CD14-positive monocyte (primary cell): ENCODE results near the gene PRODH2. TPM values are rescaled to one million over a fixed set of nuclear protein-coding genes. Genes with fewer than 3 reads are reported as not detected.

Source experiments
- DNase-seq, 3 donors: peaks; one replicate each; pipeline ENCODE4 v3.0.0-alpha.2; 2011 to 2022
- H2AFZ ChIP-seq: 2 replicates; pipeline ENCODE4 v1.6.0; 2012; ENCODE audit warnings: mild to moderate bottlenecking, low read depth, low read length, inconsistent platforms; ENCODE audit not compliant: insufficient read depth, poor library complexity, severe bottlenecking
- H3K27ac ChIP-seq, 2 donors: 1 replicate in 1 of 2; 2 replicates in 1 of 2; pipeline ENCODE4 v1.5.1; 2012 to 2013; ENCODE audit warnings: low read length in 2 of 2, control low read depth in 1 of 2, inconsistent platforms in 1 of 2, low read depth in 1 of 2, mild to moderate bottlenecking in 1 of 2
- H3K27me3 ChIP-seq, 2 donors: one replicate each; pipeline versions ENCODE4 v1.6.0 to v1.6.1; 2011 to 2013; ENCODE audit warnings: low read length in 2 of 2; ENCODE audit not compliant: control insufficient read depth in 2 of 2, insufficient read depth in 2 of 2
- H3K36me3 ChIP-seq, 2 donors: replicated peaks in 1 of 2; 1 replicate in 1 of 2; 2 replicates in 1 of 2; pipeline versions ENCODE4 v1.5.1 to v1.6.1; 2012 to 2013; ENCODE audit warnings: low read length in 2 of 2, control low read depth in 1 of 2, inconsistent platforms in 1 of 2, mild to moderate bottlenecking in 1 of 2; ENCODE audit not compliant: insufficient read depth in 2 of 2, control insufficient read depth in 1 of 2
- H3K4me1 ChIP-seq, 2 donors: 1 replicate in 1 of 2; 2 replicates in 1 of 2; pipeline versions ENCODE4 v1.5.1 to v1.6.1; 2012 to 2013; ENCODE audit warnings: low read length in 2 of 2, control low read depth in 1 of 2, inconsistent platforms in 1 of 2, mild to moderate bottlenecking in 1 of 2, moderate library complexity in 1 of 2; ENCODE audit not compliant: insufficient read depth in 2 of 2, control insufficient read depth in 1 of 2
- H3K4me2 ChIP-seq: replicated peaks from 2 replicates; pipeline ENCODE3; 2012; ENCODE audit warnings: low read length, moderate library complexity, mild to moderate bottlenecking; ENCODE audit not compliant: poor library complexity, severe bottlenecking; ENCODE audit errors: extremely low read depth
- H3K4me3 ChIP-seq, 3 experiments: fragments of 200-600 bp in 1 of 3; sonication (generic) in 1 of 3; replicated peaks in 1 of 3; 1 replicate in 2 of 3; 2 replicates in 1 of 3; pipeline ENCODE4 v1.5.1; 2011 to 2013; ENCODE audit warnings: low read length in 3 of 3, mild to moderate bottlenecking in 3 of 3, control low read depth in 2 of 3, low read depth in 2 of 3, inconsistent platforms in 1 of 3, moderate library complexity in 1 of 3
- H3K79me2 ChIP-seq: 2 replicates; pipeline ENCODE4 v1.6.0; 2012; ENCODE audit warnings: mild to moderate bottlenecking, control low read depth, inconsistent platforms, low read length, moderate library complexity; ENCODE audit not compliant: insufficient read depth
- H3K9ac ChIP-seq: 2 replicates; pipeline ENCODE4 v1.6.0; 2017; ENCODE audit warnings: low read length, mild to moderate bottlenecking; ENCODE audit not compliant: insufficient read depth, poor library complexity, severe bottlenecking
- H3K9me3 ChIP-seq, 2 donors: replicated peaks in 1 of 2; 1 replicate in 1 of 2; 2 replicates in 1 of 2; pipeline versions ENCODE4 v1.5.1 to v1.6.1; 2012 to 2013; ENCODE audit warnings: low read length in 2 of 2, control low read depth in 1 of 2; ENCODE audit not compliant: control insufficient read depth in 1 of 2, insufficient read depth in 1 of 2
- H4K20me1 ChIP-seq: 2 replicates; pipeline ENCODE4 v1.6.0; 2012; ENCODE audit warnings: mild to moderate bottlenecking, low read length, control low read depth, moderate library complexity; ENCODE audit not compliant: insufficient read depth
- H3K27ac Mint-ChIP-seq, 7 donors: one replicate each; pipeline ENCODE4 v1.8.0; 2020; ENCODE audit warnings: mild to moderate bottlenecking in 7 of 7, mixed read lengths in 7 of 7, moderate library complexity in 6 of 7, inconsistent platforms in 2 of 7
- H3K27me3 Mint-ChIP-seq, 3 donors: one replicate each; pipeline ENCODE4 v1.8.0; 2021 to 2022; ENCODE audit warnings: low read depth in 3 of 3, mild to moderate bottlenecking in 3 of 3, mixed read lengths in 3 of 3, moderate library complexity in 3 of 3, inconsistent platforms in 1 of 3
- H3K36me3 Mint-ChIP-seq, 2 donors: one replicate each; pipeline ENCODE4 v1.8.0; 2020; ENCODE audit warnings: mixed read lengths in 2 of 2, inconsistent platforms in 1 of 2, mild to moderate bottlenecking in 1 of 2
- H3K4me1 Mint-ChIP-seq: one replicate; pipeline ENCODE4 v1.8.0; 2020; ENCODE audit warnings: mild to moderate bottlenecking, mixed read lengths
- H3K4me3 Mint-ChIP-seq, 2 donors: one replicate each; pipeline ENCODE4 v1.8.0; 2020; ENCODE audit warnings: mild to moderate bottlenecking in 2 of 2, mixed read lengths in 2 of 2, moderate library complexity in 1 of 2
- H3K9me3 Mint-ChIP-seq, 7 donors: one replicate each; pipeline ENCODE4 v1.8.0; 2020 to 2022; ENCODE audit warnings: mixed read lengths in 7 of 7, mild to moderate bottlenecking in 6 of 7, moderate library complexity in 6 of 7, inconsistent platforms in 2 of 7
- CTCF ChIP-seq: fragments of 200-600 bp; IDR thresholded peaks from one replicate; pipeline ENCODE4 v1.8.0; 2022; ENCODE audit warnings: antibody characterized with exemption, mild to moderate bottlenecking
- WGBS: methylation state at CpG from one replicate; pipeline ENCODE4 v1.1.5; 2013; ENCODE audit warnings: missing lambda C conversion rate; ENCODE audit not compliant: insufficient coverage; 5-methylcytosine and 5-hydroxymethylcytosine counted together
- intact Hi-C, 2 donors: fragments of 100-400 bp; cut with micrococcal nuclease; formaldehyde crosslinking; loops; one replicate each; pipeline versions ENCODE4 v1.15.0 to v1.15.1; 2023
- polyA minus RNA-seq: library from RNA; depleted of rRNA, polyadenylated mRNA; stranded (reverse); fragments of >200 nt; gene quantifications from 2 replicates; pipeline ENCODE4 v1.2.3, GENCODE V29; 2012
- polyA plus RNA-seq, 3 donors: library from polyadenylated mRNA; depleted of rRNA in 1 of 3; unstranded in 2 of 3; stranded (reverse) in 1 of 3; fragments of 300-500 nt in 2 of 3; fragments of >200 nt in 1 of 3; fragmentation: Illumina TruSeq in 2 of 3; gene quantifications; 1 replicate in 2 of 3; 2 replicates in 1 of 3; pipeline ENCODE4 v1.2.3, GENCODE V29; 2012 to 2021
- total RNA-seq, 12 experiments: library from RNA in 1 of 12; stranded (reverse) in 1 of 12; fragments of 120-200 nt in 1 of 12; gene quantifications; one replicate each; pipeline ENCODE4 v1.2.4 and lab custom pipeline; 2013 to 2026; ENCODE audit warnings: mixed read lengths in 6 of 12, inconsistent platforms in 1 of 12

Gene PRODH2
- not detected for total RNA-seq (2013)
- polyA plus RNA-seq (not detected), polyA minus RNA-seq (not detected in 2 replicates), total RNA-seq (lab: John Stamatoyannopoulos, UW) (0 to 0.46 (median 0) reads per million in 11 experiments)

GRCh38 chr19:35812220-35813042, at the start of gene PRODH2:
PRODH2 (minus strand) TSS chr19:35812845; CDS start chr19:35812805, 40 bp downstream.
- H3K4me3 Mint-ChIP-seq: no peak within 1 kb of the TSS
- Histone ChIP-seq H3K4me1 (no peaks in the 10 kb centered on the region), H3K4me3 (no peak within 1 kb of the TSS), H3K9me3 (no peaks in the 10 kb centered on the region), H3K27me3 (no peaks in the 10 kb centered on the region), H3K9ac (no peak within 1 kb of the TSS), H3K79me2 (no peaks in the 10 kb centered on the region), H3K4me2 (no peak within 1 kb of the TSS), H2AFZ (no peak within 1 kb of the TSS), H3K36me3 (no peaks in the 10 kb centered on the region), H3K27ac (no peak within 1 kb of the TSS), H4K20me1 (no peaks in the 10 kb centered on the region)
- no peak for TF ChIP-seq CTCF
- no peaks in the 10 kb centered on the region for H3K4me1 Mint-ChIP-seq
- WGBS: 84% methylated on average over 26 of the region's 26 CpGs
- peaks cover 2 to 15% (median 8%) of the 10 kb centered on the region in 3 donors for H3K27me3 Mint-ChIP-seq
- H3K27ac Mint-ChIP-seq: no peak within 1 kb of the TSS
- intact Hi-C loops: no loop called here
- no peak for DNase-seq
- no peaks in the 10 kb centered on the region for H3K36me3 Mint-ChIP-seq
- peaks cover 0 to 3% (median 0%) of the 10 kb centered on the region in 7 donors for H3K9me3 Mint-ChIP-seq

- H3K9me3 ChIP-seq: peaks cover 0 to 8% of the 10 kb centered on the region in 2 donors
- Mint-ChIP-seq H3K27ac (no peak overlapping the region), H3K4me3 (peak overlapping the region in 1 of 2 donors; percentile 78), H3K27me3 (peaks cover 73 to 98% (median 81%) of the 10 kb centered on the region in 3 donors), H3K9me3 (peaks cover 2 to 15% (median 7%) of the 10 kb centered on the region in 7 donors), H3K36me3 (no peaks in the 10 kb centered on the region), H3K4me1 (peaks cover 6% of the 10 kb centered on the region)
- no peak overlapping the region for H3K4me2 ChIP-seq
- 49% methylated on average over 18 of the region's 19 CpGs for WGBS
- peaks cover 15 to 71% of the 10 kb centered on the region in 2 donors for H3K27me3 ChIP-seq
- no peak overlapping the region for H3K4me3 ChIP-seq
- no peak overlapping the region for H3K27ac ChIP-seq
- intact Hi-C loops: no loop called here
- no peaks in the 10 kb centered on the region for H3K79me2 ChIP-seq
- no peak overlapping the region for H3K9ac ChIP-seq
- no peaks in the 10 kb centered on the region for H3K36me3 ChIP-seq
- H2AFZ ChIP-seq: no peak overlapping the region
- no peak for TF ChIP-seq CTCF
- no peaks in the 10 kb centered on the region for H4K20me1 ChIP-seq
- DNase-seq: no peak
- peaks cover 0 to 6% of the 10 kb centered on the region in 2 donors for H3K4me1 ChIP-seq
Observed at GRCh38 chr19:35861640-35862160, 49.1 kb upstream of the PRODH2 start.
